Astrocyte (in vitro differentiated cells and primary cell): ENCODE data around the gene ABCC8. TPM values are rescaled to one million over a fixed set of nuclear protein-coding genes. Genes with fewer than 3 reads are reported as not detected.

Experiments
- DNase-seq: peaks from one replicate; pipeline ENCODE4 v3.0.0-alpha.2; 2010; ENCODE audit warnings: low read depth
- FAIRE-seq: peaks from 2 replicates; lab custom pipeline; 2011; peaks lifted over from hg19 to GRCh38; lab: Jason Lieb, UNC
- H2AFZ ChIP-seq: 2 replicates; pipeline ENCODE4 v1.6.0; 2012; ENCODE audit warnings: low read depth, low read length, inconsistent platforms
- H3K27ac ChIP-seq: 2 replicates; pipeline ENCODE4 v1.5.1; 2011; ENCODE audit warnings: low read depth, low read length, inconsistent platforms
- H3K27me3 ChIP-seq: 2 replicates; pipeline ENCODE4 v1.6.0; 2011; ENCODE audit warnings: low read length, inconsistent platforms; ENCODE audit not compliant: insufficient read depth
- H3K36me3 ChIP-seq: 2 replicates; pipeline ENCODE4 v1.5.1; 2011; ENCODE audit warnings: low read length, inconsistent platforms; ENCODE audit not compliant: insufficient read depth
- H3K4me1 ChIP-seq: 2 replicates; pipeline ENCODE4 v1.5.1; 2011; ENCODE audit warnings: low read length, inconsistent platforms; ENCODE audit not compliant: insufficient read depth
- H3K4me2 ChIP-seq: 2 replicates; pipeline ENCODE4 v1.6.0; 2012; ENCODE audit warnings: low read length, inconsistent platforms
- H3K4me3 ChIP-seq: 2 replicates; pipeline ENCODE4 v1.5.1; 2011; ENCODE audit warnings: low read depth, mild to moderate bottlenecking, low read length, inconsistent platforms; ENCODE audit not compliant: insufficient read depth
- H3K79me2 ChIP-seq: 2 replicates; pipeline ENCODE4 v1.6.0; 2012; ENCODE audit warnings: mild to moderate bottlenecking, low read length, inconsistent platforms; ENCODE audit not compliant: insufficient read depth
- H3K9ac ChIP-seq: 2 replicates; pipeline ENCODE4 v1.6.0; 2012; ENCODE audit warnings: mild to moderate bottlenecking, low read length, inconsistent platforms
- H3K9me3 ChIP-seq: 2 replicates; pipeline ENCODE4 v1.5.1; 2012; ENCODE audit warnings: low read depth, mild to moderate bottlenecking, low read length, inconsistent platforms; ENCODE audit not compliant: insufficient read depth
- H4K20me1 ChIP-seq: 2 replicates; pipeline ENCODE4 v1.6.0; 2012; ENCODE audit warnings: low read length, inconsistent platforms; ENCODE audit not compliant: insufficient read depth
- H3K27ac Mint-ChIP-seq: one replicate; pipeline ENCODE4 v1.8.0; 2021; ENCODE audit warnings: mild to moderate bottlenecking, mixed read lengths; ENCODE audit not compliant: unreplicated experiment
- H3K27me3 Mint-ChIP-seq: one replicate; pipeline ENCODE4 v1.8.0; 2021; ENCODE audit warnings: low read depth, mixed read lengths; ENCODE audit not compliant: unreplicated experiment
- H3K36me3 Mint-ChIP-seq: one replicate; pipeline ENCODE4 v1.8.0; 2021; ENCODE audit warnings: low read depth, mixed read lengths; ENCODE audit not compliant: unreplicated experiment
- H3K4me1 Mint-ChIP-seq: one replicate; pipeline ENCODE4 v1.8.0; 2021; ENCODE audit warnings: low read depth, mixed read lengths; ENCODE audit not compliant: unreplicated experiment
- H3K4me3 Mint-ChIP-seq: one replicate; pipeline ENCODE4 v1.8.0; 2021; ENCODE audit warnings: mild to moderate bottlenecking, moderate library complexity, mixed read lengths; ENCODE audit not compliant: unreplicated experiment
- H3K9me3 Mint-ChIP-seq: one replicate; pipeline ENCODE4 v1.8.0; 2021; ENCODE audit warnings: mild to moderate bottlenecking, mixed read lengths; ENCODE audit not compliant: unreplicated experiment
- EZH2 ChIP-seq: IDR thresholded peaks from 2 replicates; pipeline ENCODE4 v1.6.1; 2012; ENCODE audit warnings: mild to moderate bottlenecking, low read length, inconsistent platforms; ENCODE audit not compliant: insufficient read depth
- total RNA-seq: library from RNA; stranded (reverse); gene quantifications from 2 replicates; pipeline ENCODE4 v1.2.1, GENCODE V29; 2021
- TF ChIP-seq, protein P1 (sequence below): IDR thresholded peaks from 2 replicates; pipeline ENCODE4 v1.5.1; 2011; ENCODE audit warnings: low read depth, mild to moderate bottlenecking, inconsistent platforms, low read length, moderate library complexity; ENCODE audit not compliant: insufficient read depth

The ABCC8 gene
- total RNA-seq, 1 donor from 2014 or later = not detected

DNA sequence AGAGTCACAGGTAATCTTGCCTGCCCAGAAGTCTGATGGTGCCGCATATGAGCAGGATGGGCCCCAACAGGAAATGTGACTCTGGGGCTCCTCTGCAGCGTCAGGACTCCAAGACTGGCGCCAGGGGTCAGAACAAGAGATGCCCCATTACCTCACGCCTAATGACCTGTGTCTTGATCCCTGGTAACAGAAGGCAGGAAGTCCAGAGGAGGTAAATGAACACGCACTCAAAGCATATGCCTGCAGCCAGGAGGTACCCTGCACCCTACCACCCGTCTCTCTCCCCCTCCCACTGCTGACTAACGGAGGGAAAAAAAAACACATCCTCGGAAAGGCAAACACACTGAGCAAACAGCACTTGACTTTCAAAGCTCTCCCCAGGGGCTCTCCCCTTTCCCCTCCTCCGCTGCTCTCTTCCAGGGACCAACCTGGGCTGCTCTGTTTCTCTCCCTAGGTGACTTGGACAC, 37.3 kb downstream of the ABCC8 start:
- no peak overlapping the region for H3K4me3 Mint-ChIP-seq
- H3K36me3 Mint-ChIP-seq = no peaks in the 10 kb centered on the region
- H3K9ac ChIP-seq = no peak overlapping the region
- peaks cover 5% of the 10 kb centered on the region for H3K4me1 Mint-ChIP-seq
- H3K27me3 Mint-ChIP-seq = peaks cover 45% of the 10 kb centered on the region
- no peak overlapping the region for H3K27ac ChIP-seq
- H2AFZ ChIP-seq = no peak overlapping the region
- DNase-seq (no peak), FAIRE-seq (no peak)
- no peak overlapping the region for H3K4me3 ChIP-seq
- peaks cover 3% of the 10 kb centered on the region for H3K9me3 Mint-ChIP-seq
- H3K27me3 ChIP-seq = no peaks in the 10 kb centered on the region
- no peaks in the 10 kb centered on the region for H3K79me2 ChIP-seq
- H4K20me1 ChIP-seq = no peaks in the 10 kb centered on the region
- H3K27ac Mint-ChIP-seq = no peak overlapping the region
- H3K9me3 ChIP-seq = no peaks in the 10 kb centered on the region
- TF ChIP-seq, protein P1, sequence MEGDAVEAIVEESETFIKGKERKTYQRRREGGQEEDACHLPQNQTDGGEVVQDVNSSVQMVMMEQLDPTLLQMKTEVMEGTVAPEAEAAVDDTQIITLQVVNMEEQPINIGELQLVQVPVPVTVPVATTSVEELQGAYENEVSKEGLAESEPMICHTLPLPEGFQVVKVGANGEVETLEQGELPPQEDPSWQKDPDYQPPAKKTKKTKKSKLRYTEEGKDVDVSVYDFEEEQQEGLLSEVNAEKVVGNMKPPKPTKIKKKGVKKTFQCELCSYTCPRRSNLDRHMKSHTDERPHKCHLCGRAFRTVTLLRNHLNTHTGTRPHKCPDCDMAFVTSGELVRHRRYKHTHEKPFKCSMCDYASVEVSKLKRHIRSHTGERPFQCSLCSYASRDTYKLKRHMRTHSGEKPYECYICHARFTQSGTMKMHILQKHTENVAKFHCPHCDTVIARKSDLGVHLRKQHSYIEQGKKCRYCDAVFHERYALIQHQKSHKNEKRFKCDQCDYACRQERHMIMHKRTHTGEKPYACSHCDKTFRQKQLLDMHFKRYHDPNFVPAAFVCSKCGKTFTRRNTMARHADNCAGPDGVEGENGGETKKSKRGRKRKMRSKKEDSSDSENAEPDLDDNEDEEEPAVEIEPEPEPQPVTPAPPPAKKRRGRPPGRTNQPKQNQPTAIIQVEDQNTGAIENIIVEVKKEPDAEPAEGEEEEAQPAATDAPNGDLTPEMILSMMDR = no peak
- TF ChIP-seq EZH2 = no peak
- no peaks in the 10 kb centered on the region for H3K36me3 ChIP-seq
- H3K4me1 ChIP-seq = no peaks in the 10 kb centered on the region
- no peak overlapping the region for H3K4me2 ChIP-seq

DNA sequence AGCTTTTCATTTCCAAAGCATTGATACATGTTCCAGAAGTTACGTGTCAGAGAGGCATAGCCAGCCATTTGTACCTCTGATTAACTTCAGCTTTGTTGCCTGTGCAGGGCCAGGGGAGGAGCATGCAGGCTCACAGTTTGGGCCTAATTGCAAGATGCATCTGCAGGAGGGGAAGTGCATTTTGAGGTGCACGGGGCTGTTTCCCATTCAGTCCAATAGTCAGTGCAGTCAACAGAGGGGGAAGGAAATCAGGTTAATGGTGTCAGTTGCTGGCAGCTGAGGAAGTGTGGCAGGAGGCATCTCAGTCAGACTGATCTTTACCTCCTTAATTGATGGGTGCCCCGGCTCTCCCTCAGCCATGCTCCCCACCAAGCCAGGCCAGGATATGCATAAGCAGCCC, 39.3 kb downstream of the ABCC8 start:
- no peaks in the 10 kb centered on the region for H3K36me3 Mint-ChIP-seq

DNA sequence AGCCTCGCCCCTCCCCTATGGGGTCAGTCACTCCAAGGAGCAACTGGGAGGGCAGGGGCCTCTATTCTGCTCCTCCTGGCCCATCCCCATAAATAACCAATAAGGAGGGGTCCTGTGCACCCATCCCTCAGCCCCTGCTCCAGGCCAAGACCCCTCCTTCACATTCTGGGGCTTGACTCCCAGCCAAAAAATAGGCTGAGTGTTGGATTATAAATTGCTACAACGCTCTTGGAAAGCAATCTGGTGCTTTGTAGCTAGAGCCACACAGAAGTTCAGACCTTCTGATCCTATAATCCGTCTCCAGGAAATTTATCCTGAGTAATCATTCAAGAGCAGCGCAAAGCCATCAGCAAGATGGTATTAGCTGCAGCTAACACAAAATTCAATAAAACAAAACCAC, 42.5 kb downstream of the ABCC8 start:
- H3K27ac ChIP-seq = no peak overlapping the region
- H4K20me1 ChIP-seq = no peaks in the 10 kb centered on the region
- H3K9me3 ChIP-seq = no peaks in the 10 kb centered on the region
- Mint-ChIP-seq H3K27ac (no peak overlapping the region), H3K36me3 (no peaks in the 10 kb centered on the region), H3K4me3 (no peak overlapping the region), H3K4me1 (peaks cover 5% of the 10 kb centered on the region), H3K27me3 (peaks cover 29% of the 10 kb centered on the region), H3K9me3 (peaks cover 2% of the 10 kb centered on the region)
- no peaks in the 10 kb centered on the region for H3K27me3 ChIP-seq
- no peak overlapping the region for H3K4me3 ChIP-seq
- FAIRE-seq = no peak
- no peaks in the 10 kb centered on the region for H3K36me3 ChIP-seq
- H3K4me1 ChIP-seq = no peaks in the 10 kb centered on the region
- H3K9ac ChIP-seq = no peak overlapping the region
- no peaks in the 10 kb centered on the region for H3K79me2 ChIP-seq
- H2AFZ ChIP-seq = no peak overlapping the region
- TF ChIP-seq EZH2 = no peak
- TF ChIP-seq, protein P1 = no peak
- no peak for DNase-seq
- H3K4me2 ChIP-seq = no peak overlapping the region

More for the DNA sequence above, 39.3 kb downstream of the ABCC8 start:
- peaks cover 5% of the 10 kb centered on the region for H3K4me1 Mint-ChIP-seq
- H3K27me3 Mint-ChIP-seq = peaks cover 32% of the 10 kb centered on the region
- TF ChIP-seq, protein P1 = no peak
- no peak for TF ChIP-seq EZH2
- H3K9me3 Mint-ChIP-seq = peaks cover 1% of the 10 kb centered on the region
- DNase-seq (no peak), FAIRE-seq (no peak)
- H3K4me3 Mint-ChIP-seq = no peak overlapping the region
- Histone ChIP-seq H3K27ac (no peak overlapping the region), H3K4me3 (no peak overlapping the region), H3K4me2 (no peak overlapping the region), H4K20me1 (no peaks in the 10 kb centered on the region), H3K9ac (no peak overlapping the region), H2AFZ (no peak overlapping the region), H3K4me1 (no peaks in the 10 kb centered on the region), H3K9me3 (no peaks in the 10 kb centered on the region), H3K36me3 (no peaks in the 10 kb centered on the region), H3K27me3 (no peaks in the 10 kb centered on the region), H3K79me2 (no peaks in the 10 kb centered on the region)
- H3K27ac Mint-ChIP-seq = no peak overlapping the region
